GM23338 (cell line): ENCODE measurements around the gene ARFIP1. TPM values are rescaled to one million over a fixed set of nuclear protein-coding genes. Genes with fewer than 3 reads are reported as not detected.

Source experiments
- ATAC-seq: fragments of 200-7000 bp; cut with Tn5 transposase; 3 replicates; pipeline ENCODE4 v1.9.1; 2020
- DNase-seq: peaks from one replicate; pipeline ENCODE4 v3.0.0-alpha.2; 2015; ENCODE audit warnings: low spot score
- H2AFZ ChIP-seq: fragments of 200-600 bp; sonication (generic); 2 replicates; pipeline ENCODE4 v1.8.0; 2016; ENCODE audit warnings: antibody characterized with exemption, mild to moderate bottlenecking, moderate library complexity
- H3F3A ChIP-seq: fragments of 200-600 bp; sonication (generic); replicated peaks from 2 replicates; pipeline ENCODE4 v1.8.0; 2017; ENCODE audit warnings: antibody characterized with exemption, mixed run types, low read depth
- H3K27ac ChIP-seq: fragments of 200-600 bp; sonication (generic); 2 replicates; pipeline ENCODE4 v1.6.1; 2016; ENCODE audit warnings: low read depth
- H3K27me3 ChIP-seq: fragments of 200-600 bp; sonication (generic); 2 replicates; pipeline ENCODE4 v1.8.0; 2016; ENCODE audit warnings: mild to moderate bottlenecking, mixed run types, moderate library complexity; ENCODE audit not compliant: insufficient read depth
- H3K36me3 ChIP-seq: fragments of 200-600 bp; sonication (generic); 2 replicates; pipeline ENCODE4 v1.8.0; 2016; ENCODE audit warnings: mild to moderate bottlenecking; ENCODE audit not compliant: insufficient read depth
- H3K4me1 ChIP-seq: fragments of 200-600 bp; sonication (generic); 2 replicates; pipeline ENCODE4 v1.8.0; 2016; ENCODE audit warnings: mild to moderate bottlenecking, moderate library complexity; ENCODE audit not compliant: insufficient read depth
- H3K4me2 ChIP-seq: fragments of 200-600 bp; sonication (generic); 2 replicates; pipeline ENCODE4 v1.7.1; 2017; ENCODE audit warnings: mixed run types
- H3K4me3 ChIP-seq: fragments of 200-600 bp; sonication (generic); 2 replicates; pipeline ENCODE4 v1.6.1; 2016; ENCODE audit warnings: mixed run types
- H3K79me2 ChIP-seq: fragments of 200-600 bp; sonication (generic); replicated peaks from 2 replicates; pipeline ENCODE4 v1.8.0; 2017; ENCODE audit warnings: mild to moderate bottlenecking; ENCODE audit not compliant: insufficient read depth
- H3K9me2 ChIP-seq: fragments of 200-600 bp; sonication (generic); 2 replicates; pipeline ENCODE4 v1.8.0; 2017; ENCODE audit not compliant: insufficient read depth
- H4K20me1 ChIP-seq: fragments of 200-600 bp; sonication (generic); replicated peaks from 2 replicates; pipeline ENCODE4 v1.8.0; 2017; ENCODE audit warnings: mild to moderate bottlenecking; ENCODE audit not compliant: insufficient read depth
- H3K27ac Mint-ChIP-seq: 2 replicates; pipeline ENCODE4 v1.8.0; 2020; ENCODE audit warnings: inconsistent platforms, mild to moderate bottlenecking, moderate library complexity, mixed read lengths
- H3K27me3 Mint-ChIP-seq: 3 replicates; pipeline ENCODE4 v1.8.0; 2022; ENCODE audit warnings: low read depth, mild to moderate bottlenecking, moderate library complexity, mixed read lengths, inconsistent platforms; ENCODE audit not compliant: insufficient read depth, poor library complexity
- H3K36me3 Mint-ChIP-seq: 3 replicates; pipeline ENCODE4 v1.8.0; 2021; ENCODE audit warnings: low read depth, mild to moderate bottlenecking, inconsistent platforms, moderate library complexity, mixed read lengths
- H3K4me1 Mint-ChIP-seq: 3 replicates; pipeline ENCODE4 v1.8.0; 2020; ENCODE audit warnings: mild to moderate bottlenecking, inconsistent platforms, mixed read lengths
- H3K4me3 Mint-ChIP-seq: 3 replicates; pipeline ENCODE4 v1.8.0; 2021; ENCODE audit warnings: moderate library complexity, mild to moderate bottlenecking, inconsistent platforms, mixed read lengths
- H3K9me3 Mint-ChIP-seq: 3 replicates; pipeline ENCODE4 v1.8.0; 2020; ENCODE audit warnings: moderate library complexity, mild to moderate bottlenecking, inconsistent platforms, mixed read lengths
- CREB1 ChIP-seq: fragments of 250-450 bp; sonication (Bioruptor Pico); IDR thresholded peaks from 2 replicates; pipeline ENCODE4 v1.5.0; 2020; ENCODE audit warnings: low read depth, mild to moderate bottlenecking, moderate library complexity
- CTCF ChIP-seq, 2 experiments: fragments of 200-600 bp in 1 of 2; sonication (generic) in 1 of 2; conservative IDR thresholded peaks; 2 replicates each; pipeline versions ENCODE4 v1.5.1 to v1.6.1; 2016 to 2017; ENCODE audit warnings: antibody characterized with exemption in 2 of 2, low read depth in 2 of 2, mild to moderate bottlenecking in 2 of 2, moderate library complexity in 1 of 2
- ETS1 ChIP-seq: IDR thresholded peaks from 2 replicates; pipeline ENCODE4 v1.6.1; 2016; ENCODE audit warnings: antibody characterized with exemption
- EZH2 ChIP-seq: fragments of 200-600 bp; sonication (generic); IDR thresholded peaks from one replicate; pipeline ENCODE4 v1.8.0; 2017; ENCODE audit warnings: antibody characterized with exemption, mild to moderate bottlenecking, low read depth; ENCODE audit not compliant: unreplicated experiment
- EZH2phosphoT487 ChIP-seq: fragments of 200-600 bp; sonication (generic); IDR thresholded peaks from one replicate; pipeline ENCODE4 v1.8.1; 2018; ENCODE audit warnings: antibody characterized with exemption; ENCODE audit not compliant: unreplicated experiment
- JUNB ChIP-seq: IDR thresholded peaks from one replicate; pipeline ENCODE4 v1.6.1; 2016; ENCODE audit warnings: antibody characterized with exemption; ENCODE audit not compliant: unreplicated experiment
- NANOG ChIP-seq: IDR thresholded peaks from 2 replicates; pipeline ENCODE4 v1.6.1; 2016; ENCODE audit warnings: antibody characterized with exemption, borderline replicate concordance
- POLR2AphosphoS5 ChIP-seq: IDR thresholded peaks from 2 replicates; pipeline ENCODE4 v1.6.1; 2016; ENCODE audit warnings: antibody characterized with exemption, low read depth
- REST ChIP-seq: IDR thresholded peaks from one replicate; pipeline ENCODE4 v1.6.1; 2018; ENCODE audit warnings: antibody characterized with exemption; ENCODE audit not compliant: unreplicated experiment
- STAT1 ChIP-seq: IDR thresholded peaks from one replicate; pipeline ENCODE4 v1.6.1; 2016; ENCODE audit warnings: antibody characterized with exemption; ENCODE audit not compliant: unreplicated experiment
- ZNF114 ChIP-seq: fragments of 250-450 bp; sonication (Bioruptor Pico); IDR thresholded peaks from 2 replicates; pipeline ENCODE4 v1.5.0; 2020; ENCODE audit warnings: mild to moderate bottlenecking, moderate library complexity
- ZNF331 ChIP-seq: fragments of 250-450 bp; sonication (Bioruptor Pico); IDR thresholded peaks from 2 replicates; pipeline ENCODE4 v1.5.0; 2020; ENCODE audit warnings: low read depth, mild to moderate bottlenecking, moderate library complexity
- ZNF462 ChIP-seq: fragments of 250-450 bp; sonication (Bioruptor Pico); IDR thresholded peaks from 2 replicates; pipeline ENCODE4 v1.5.0; 2020; ENCODE audit warnings: mild to moderate bottlenecking, moderate library complexity
- polyA plus RNA-seq: library from polyadenylated mRNA; unstranded; fragments of >200 nt; fragmentation: Nextera tagmentation; extraction: Ambion mirVana; gene quantifications from 2 replicates; pipeline ENCODE4 v1.2.1, GENCODE V29; 2016
- total RNA-seq: library from RNA; depleted of rRNA; stranded (reverse); fragments of >200 nt; shearing (Covaris generic); gene quantifications from 2 replicates; pipeline ENCODE4 v1.2.3, GENCODE V29; 2014

Gene ARFIP1
- total and polyA plus RNA-seq, 2 experiments from 2014 or later = 46.0 to 49.6 TPM

- DNase-seq (no peak), ATAC-seq (no peak)
- no peak for TF ChIP-seq ZNF462
- no peak for TF ChIP-seq JUNB
- TF ChIP-seq EZH2 = no peak
- TF ChIP-seq REST = no peak
- no peak for TF ChIP-seq ZNF114 (CRISPR knock-in tag)
- TF ChIP-seq CREB1 (CRISPR knock-in tag) = no peak
- TF ChIP-seq ETS1 = no peak
- no peak for TF ChIP-seq ZNF331 (CRISPR knock-in tag)
- no peak for TF ChIP-seq STAT1
- TF ChIP-seq EZH2phosphoT487 = no peak
- no peak for TF ChIP-seq CTCF (conservative IDR thresholded peaks at IDR 0.05; ENCODE audit: low read depth in 2 of 2)
- no peak for TF ChIP-seq NANOG
- TF ChIP-seq POLR2AphosphoS5 = no peak
- Histone ChIP-seq H3K4me1 (peaks cover 35% of the 10 kb centered on the region), H3K4me2 (no peak overlapping the region), H4K20me1 (no peaks in the 10 kb centered on the region), H3K9me2 (no peaks in the 10 kb centered on the region), H3K79me2 (peaks cover 34% of the 10 kb centered on the region), H3F3A (0 out of 2 replicates have a peak, but pooled peaks cover 4% of the 10 kb centered on the region), H3K27ac (no peak overlapping the region), H3K27me3 (no peaks in the 10 kb centered on the region), H2AFZ (no peak overlapping the region), H3K4me3 (no peak overlapping the region), H3K36me3 (peaks cover 11% of the 10 kb centered on the region; the same call in 1 of the 2 replicates)
- peaks cover 54% of the 10 kb centered on the region for H3K36me3 Mint-ChIP-seq
- H3K27me3 Mint-ChIP-seq = peaks cover 5% of the 10 kb centered on the region
- no peak overlapping the region for H3K4me3 Mint-ChIP-seq
- 0 out of 2 replicates have a peak overlapping the region, but pooled peaks have one; percentile 65 for H3K27ac Mint-ChIP-seq
- peaks cover 56% of the 10 kb centered on the region for H3K4me1 Mint-ChIP-seq
- no peaks in the 10 kb centered on the region for H3K9me3 Mint-ChIP-seq
Measured at GRCh38 chr4:152953514-152953913, 173.8 kb downstream of the ARFIP1 start.
